Measurements from ENCODE around the gene MIPEP. TPM values are rescaled to one million over a fixed set of nuclear protein-coding genes. Genes with fewer than 3 reads are reported as not detected.
"Not testable (repeated sequence)": the region's sequence is repeated elsewhere in the genome, so short reads cannot be mapped to it uniquely, and the experiment has no call there.

The MIPEP gene
- total RNA-seq, 1 experiment from 2014 or later = 14.7 TPM

DNA sequence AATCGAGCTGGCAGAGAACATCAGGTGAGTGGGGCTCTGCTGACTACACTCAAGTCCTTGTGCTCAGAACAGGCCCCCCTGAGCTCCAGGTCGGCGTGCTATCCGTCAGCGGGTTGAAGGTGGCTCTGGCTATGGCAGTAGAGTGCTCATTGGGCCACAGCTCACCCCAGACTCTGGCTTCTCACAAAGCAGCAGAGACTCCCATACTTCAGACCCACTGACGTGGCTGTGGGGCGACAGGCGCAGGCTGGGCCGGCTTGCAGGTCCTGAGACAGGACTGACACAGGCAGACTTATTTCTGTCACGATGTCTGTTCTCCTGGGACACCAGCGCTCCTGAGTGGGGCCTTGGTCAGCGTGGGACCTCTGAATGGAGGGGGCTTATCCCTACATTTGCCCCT lies 5.5 kb upstream of the MIPEP start:
- in situ Hi-C loops (cut with HindIII; ENCODE audit: low pct_unique_long_range_greater_than_20kb, low sequenced_read_pairs) = not testable (repeated sequence)

DNA sequence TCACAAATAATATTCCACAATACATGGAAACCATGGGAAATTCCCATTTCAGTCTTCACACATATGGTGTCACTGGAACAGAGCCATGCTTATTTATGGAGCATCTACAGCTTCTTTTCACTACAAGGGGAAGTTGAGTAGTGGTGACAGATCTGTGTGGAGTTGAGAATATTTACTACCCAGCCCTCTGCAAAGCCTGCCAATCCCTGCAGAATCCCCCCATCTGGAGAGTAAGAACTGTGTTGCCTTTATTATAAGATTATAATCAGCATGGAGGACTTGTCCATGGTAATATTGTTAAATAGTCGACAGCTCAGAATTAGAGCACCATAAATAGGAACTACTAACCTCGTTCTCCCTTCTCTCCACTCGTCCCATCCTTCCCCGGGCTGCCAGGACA lies 4.6 kb upstream of the MIPEP start:
- in situ Hi-C loops (cut with HindIII; ENCODE audit: low pct_unique_long_range_greater_than_20kb, low sequenced_read_pairs) = not testable (repeated sequence)

More for the DNA sequence above, 5.5 kb upstream of the MIPEP start:
- DNase-seq (ENCODE audit: low read depth) = not testable (repeated sequence)

DNA sequence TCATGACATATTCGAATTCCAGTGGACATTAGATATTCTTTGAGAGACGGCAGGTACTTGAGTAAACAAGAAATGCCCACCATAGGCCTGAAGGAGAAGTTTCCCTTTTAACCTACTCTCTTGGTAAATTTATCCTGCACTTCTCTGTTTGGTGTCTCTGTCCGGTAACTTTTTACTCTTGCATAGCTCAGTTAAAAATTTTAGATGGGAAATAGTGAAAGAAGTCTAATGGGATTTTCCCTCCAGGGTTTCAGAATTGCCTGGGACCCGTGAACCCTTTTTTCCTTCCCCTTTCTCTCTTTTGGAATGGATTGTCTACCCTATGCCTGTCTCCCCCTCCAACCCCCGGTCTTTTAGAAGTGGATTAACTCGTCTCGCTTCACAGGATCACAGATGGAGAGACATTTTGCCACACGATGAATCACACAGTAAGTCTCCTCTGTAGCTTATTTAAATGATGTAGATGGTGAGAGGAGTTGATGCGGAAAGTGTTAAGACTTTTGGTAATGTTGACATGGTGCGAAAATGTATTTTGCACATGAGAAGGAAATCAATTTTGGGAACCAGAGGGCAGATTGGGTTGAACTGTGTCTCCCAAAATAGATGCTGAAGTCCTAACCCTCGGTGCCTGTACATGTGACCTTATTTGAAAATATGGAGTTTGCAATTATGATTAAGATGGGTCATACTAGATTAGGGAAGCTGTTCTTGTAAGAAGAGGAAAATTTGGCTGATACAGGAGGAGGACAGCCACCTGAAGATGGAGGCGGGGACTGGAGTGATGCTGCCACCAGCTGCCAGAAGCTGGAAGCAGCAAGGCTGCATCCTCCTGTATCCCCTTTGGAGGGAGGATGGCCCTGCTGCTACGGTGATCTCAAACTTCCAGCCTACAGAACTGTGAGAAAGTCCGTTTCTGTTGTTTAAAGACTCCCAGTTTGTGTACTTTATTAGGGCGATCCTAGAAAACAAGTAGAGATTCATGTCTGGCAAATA lies 711 bp upstream of the MIPEP start:
- in situ Hi-C loops (cut with HindIII; ENCODE audit: low pct_unique_long_range_greater_than_20kb, low sequenced_read_pairs) = no loop called here
- no peak for DNase-seq (ENCODE audit: low read depth)

More for the DNA sequence above, 4.6 kb upstream of the MIPEP start:
- not testable (repeated sequence) for DNase-seq (ENCODE audit: low read depth)

DNA sequence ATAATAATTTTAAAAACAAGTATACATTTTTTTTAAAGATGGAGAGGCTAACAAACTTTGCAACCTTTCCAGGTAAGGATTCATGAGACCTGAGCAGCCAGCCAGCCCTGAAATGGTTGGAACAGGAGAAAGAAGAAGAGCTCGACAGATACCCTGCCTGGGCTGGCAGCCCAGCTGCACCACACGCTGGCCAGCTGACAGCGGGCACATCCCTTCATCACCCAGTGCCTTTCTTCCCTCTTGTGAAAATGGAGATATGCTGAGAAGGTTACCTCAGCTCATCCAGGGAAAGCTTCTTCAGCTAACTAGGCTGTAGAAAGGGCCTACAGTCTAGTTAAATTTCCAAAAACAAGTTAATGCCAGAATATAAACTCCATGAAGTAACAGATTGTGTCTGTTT lies 4.8 kb downstream of the MIPEP start:
- in situ Hi-C loops (cut with HindIII; ENCODE audit: low pct_unique_long_range_greater_than_20kb, low sequenced_read_pairs) = not testable (repeated sequence)

DNA sequence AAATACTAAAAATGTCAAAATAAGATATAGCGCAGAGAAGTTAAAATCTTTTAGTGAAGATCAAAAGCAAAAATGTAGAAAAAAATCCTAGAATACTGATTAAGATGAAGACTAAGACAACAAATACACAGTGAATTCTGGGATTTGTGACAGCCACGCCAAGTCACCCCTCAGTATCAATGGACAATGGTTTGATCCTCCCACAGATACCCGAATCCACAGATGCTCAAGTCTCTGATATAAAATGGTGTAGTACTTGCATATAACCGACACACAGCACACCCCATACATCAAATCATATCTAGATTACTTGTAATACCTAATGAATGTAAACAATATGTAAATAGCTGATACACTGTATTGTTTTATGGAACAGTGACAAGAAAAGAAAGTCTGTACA lies 5.9 kb downstream of the MIPEP start:
- in situ Hi-C loops (cut with HindIII; ENCODE audit: low pct_unique_long_range_greater_than_20kb, low sequenced_read_pairs) = no loop called here
- no peak for DNase-seq (ENCODE audit: low read depth)

More for the DNA sequence above, 4.8 kb downstream of the MIPEP start:
- not testable (repeated sequence) for DNase-seq (ENCODE audit: low read depth)

DNA sequence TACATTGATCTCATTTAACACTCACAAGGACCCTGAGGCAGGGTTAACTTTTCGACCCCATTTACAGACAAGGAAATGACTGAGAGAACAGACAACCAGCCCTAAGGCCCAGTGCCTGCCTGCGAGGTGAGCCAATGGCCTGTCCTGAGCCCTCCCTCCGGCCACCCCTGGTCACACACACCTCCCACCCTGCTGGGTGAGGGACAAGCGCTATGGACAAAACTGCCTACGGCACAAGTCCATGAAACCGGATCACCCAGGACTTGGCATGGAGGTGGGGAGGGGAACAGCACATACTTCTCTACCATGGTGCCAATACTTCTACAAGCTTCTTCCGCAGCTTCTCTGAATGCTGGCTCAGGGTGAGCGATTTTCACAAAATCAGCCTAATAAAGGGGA lies 7.8 kb downstream of the MIPEP start:
- in situ Hi-C loops (cut with HindIII; ENCODE audit: low pct_unique_long_range_greater_than_20kb, low sequenced_read_pairs); DNase-seq (ENCODE audit: low read depth): not testable (repeated sequence)

DNA sequence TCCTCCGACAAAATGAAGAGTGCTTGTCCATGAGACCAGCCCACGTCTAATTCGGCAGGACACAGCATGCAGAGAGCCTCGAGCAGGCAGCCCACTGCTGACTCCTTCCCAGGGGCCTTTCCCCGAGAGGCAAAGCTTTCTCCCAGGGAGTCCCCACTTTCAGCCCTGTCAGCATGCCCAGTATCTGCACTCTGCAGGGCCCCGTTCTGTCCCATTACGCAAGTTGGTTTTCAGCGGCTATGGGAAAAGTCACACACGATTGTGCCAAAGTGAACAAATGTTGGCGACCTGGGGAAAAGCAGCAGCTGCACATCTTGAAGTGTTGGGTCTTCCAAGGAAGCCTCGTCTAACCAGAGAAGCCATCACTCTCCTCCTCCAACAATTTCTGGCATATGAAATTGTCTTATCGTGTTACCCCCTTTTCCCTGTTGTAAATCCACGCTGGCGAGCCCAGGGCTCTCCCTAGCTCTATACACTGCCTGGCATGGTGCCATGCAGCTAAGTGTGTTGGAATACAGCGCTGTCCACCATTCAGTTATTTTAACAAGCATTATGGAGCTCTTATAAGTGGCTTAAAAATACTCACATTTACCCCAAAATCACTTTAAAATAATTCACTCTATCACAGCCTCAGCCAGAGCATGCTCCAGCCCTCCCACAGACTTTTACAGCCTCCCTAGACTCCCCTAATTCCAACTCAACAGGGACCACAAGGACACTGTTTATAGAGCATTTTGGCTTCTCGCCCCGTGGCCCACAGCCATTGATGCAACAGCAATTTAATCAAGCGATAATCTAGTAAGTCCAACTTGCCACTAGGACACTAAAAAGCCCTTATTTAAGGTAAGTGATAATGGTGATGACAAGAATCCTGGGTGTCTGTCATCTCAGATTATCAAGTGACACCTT lies 8.5 kb downstream of the MIPEP start:
- in situ Hi-C loops (cut with HindIII; ENCODE audit: low pct_unique_long_range_greater_than_20kb, low sequenced_read_pairs); DNase-seq (ENCODE audit: low read depth): not testable (repeated sequence)

DNA sequence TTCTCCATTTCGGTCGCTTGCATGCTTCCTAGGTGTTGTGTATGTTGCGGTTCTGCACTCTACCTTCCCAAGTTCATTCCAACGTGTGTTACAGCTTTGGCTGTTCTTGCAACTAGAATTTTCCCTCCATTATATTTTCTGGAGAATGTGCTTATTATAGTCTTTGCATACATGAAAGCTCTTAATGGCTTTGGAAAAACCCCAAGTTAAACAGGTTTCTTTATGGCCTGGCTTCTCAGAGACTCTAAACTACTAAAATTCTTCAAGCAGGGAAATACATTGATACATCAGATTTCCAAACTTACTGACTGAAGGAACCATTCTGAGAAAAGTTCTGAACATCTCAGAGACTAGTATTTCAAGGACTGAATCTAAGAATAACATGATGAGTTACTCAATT lies 11.9 kb downstream of the MIPEP start:
- no peak for DNase-seq (ENCODE audit: low read depth)
- in situ Hi-C loops (cut with HindIII; ENCODE audit: low pct_unique_long_range_greater_than_20kb, low sequenced_read_pairs) = no loop called here

DNA sequence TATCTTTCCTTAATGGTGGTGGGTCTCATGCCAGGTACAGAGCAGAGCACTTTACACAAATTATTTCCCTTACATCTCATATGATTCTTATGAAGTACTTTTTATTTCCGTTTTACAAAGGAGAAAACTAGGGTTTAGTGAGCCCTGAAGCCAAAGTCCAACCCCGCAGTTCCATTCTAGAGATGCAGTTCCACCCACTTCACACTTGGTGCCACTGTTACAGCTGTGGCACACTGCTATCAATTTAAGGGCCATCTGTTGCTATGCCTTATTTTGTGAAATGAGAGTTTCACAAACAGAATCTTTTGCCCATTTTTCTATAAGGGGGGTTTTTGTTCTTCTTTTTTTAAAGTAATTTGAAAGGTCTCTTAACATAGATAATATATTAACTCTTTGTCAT lies 12.9 kb downstream of the MIPEP start:
- peak; percentile 3 for DNase-seq (ENCODE audit: low read depth)
- in situ Hi-C loops (cut with HindIII; ENCODE audit: low pct_unique_long_range_greater_than_20kb, low sequenced_read_pairs) = no loop called here

DNA sequence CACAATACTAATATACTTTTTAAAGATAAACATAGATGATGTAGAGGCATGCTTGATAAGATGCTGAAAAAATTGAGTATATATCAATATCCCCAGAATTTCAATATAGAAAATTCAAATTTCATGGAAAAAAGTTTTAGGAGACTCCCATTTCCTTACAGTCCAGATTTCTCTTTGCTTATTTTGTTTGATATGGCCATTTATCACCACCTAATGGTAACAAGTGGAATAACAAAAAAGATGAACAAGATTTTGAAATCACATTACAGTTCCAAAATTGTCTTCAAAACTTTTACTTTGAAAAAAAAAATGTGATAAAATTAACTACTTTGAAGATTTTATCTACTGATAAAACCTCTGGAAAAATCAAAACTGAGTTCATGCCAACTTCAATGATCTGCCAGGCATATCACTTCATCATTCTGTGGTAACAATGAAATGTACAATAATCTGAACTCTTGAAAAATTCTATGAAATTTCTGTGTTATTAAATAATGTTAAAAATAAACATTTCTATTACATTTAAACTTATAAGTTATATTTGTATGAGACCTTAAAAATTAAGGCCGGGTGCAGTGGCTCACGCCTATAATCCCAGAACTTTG lies 17.5 kb downstream of the MIPEP start:
- in situ Hi-C loops (cut with HindIII; ENCODE audit: low pct_unique_long_range_greater_than_20kb, low sequenced_read_pairs) = no loop called here
- DNase-seq (ENCODE audit: low read depth) = peak; percentile 8

DNA sequence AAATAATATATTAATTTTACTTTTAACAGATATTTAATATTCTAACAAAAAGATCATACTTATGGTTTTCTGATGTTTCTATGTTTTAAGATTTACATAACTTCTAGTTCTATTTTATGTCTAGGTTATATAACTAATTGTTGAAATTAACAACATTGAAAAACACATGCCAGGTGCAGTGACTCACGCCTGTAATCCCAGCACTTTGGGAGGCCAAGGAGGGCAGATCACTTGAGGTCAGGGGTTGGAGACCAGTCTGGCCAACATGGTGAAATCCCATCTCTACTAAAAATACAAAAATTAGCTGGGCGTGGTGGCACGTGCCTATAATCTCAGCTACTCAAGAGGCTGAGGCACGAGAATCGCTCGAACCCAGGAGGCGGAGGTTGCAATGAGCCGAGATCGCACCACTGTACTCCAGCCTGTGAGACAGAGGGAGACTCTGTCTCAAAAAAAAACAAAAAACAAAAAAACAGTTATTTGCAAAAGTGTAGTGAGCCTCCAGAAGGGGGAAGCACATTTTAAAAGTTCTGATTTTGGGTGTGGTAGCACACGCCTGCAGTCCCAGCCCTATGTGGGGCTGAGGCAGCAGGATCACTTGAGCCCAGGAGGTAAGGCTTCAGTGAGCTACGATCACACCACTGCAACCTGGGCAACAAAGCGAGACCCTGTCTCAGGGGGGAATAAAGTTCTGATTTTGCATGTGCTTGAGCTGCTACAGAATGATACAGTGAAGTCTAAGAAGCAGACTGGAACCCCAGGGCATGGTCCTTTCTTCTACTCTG lies 18.7 kb downstream of the MIPEP start:
- in situ Hi-C loops (cut with HindIII; ENCODE audit: low pct_unique_long_range_greater_than_20kb, low sequenced_read_pairs) = no loop called here

DNA sequence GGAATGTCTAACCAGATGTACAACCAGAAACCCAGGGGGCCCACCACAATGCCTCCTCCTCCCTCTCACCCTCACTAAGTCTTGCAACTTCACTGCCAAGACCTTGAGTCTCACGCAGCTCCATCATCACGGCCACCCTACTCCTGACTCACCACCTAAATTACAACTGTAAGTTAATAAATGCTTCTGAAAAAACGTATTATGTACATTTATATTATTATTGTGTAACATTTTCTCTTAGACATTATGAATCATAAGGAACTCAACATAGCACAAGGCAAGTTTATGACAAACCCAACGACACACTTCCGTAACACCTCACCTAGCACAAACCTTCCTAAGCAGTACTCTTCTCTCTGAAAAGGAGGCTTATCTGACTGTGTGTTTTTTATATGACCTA lies 20.7 kb downstream of the MIPEP start:
- in situ Hi-C loops (cut with HindIII; ENCODE audit: low pct_unique_long_range_greater_than_20kb, low sequenced_read_pairs) = no loop called here
- DNase-seq (ENCODE audit: low read depth) = no peak

More for the DNA sequence above, 18.7 kb downstream of the MIPEP start:
- DNase-seq (ENCODE audit: low read depth) = no peak

DNA sequence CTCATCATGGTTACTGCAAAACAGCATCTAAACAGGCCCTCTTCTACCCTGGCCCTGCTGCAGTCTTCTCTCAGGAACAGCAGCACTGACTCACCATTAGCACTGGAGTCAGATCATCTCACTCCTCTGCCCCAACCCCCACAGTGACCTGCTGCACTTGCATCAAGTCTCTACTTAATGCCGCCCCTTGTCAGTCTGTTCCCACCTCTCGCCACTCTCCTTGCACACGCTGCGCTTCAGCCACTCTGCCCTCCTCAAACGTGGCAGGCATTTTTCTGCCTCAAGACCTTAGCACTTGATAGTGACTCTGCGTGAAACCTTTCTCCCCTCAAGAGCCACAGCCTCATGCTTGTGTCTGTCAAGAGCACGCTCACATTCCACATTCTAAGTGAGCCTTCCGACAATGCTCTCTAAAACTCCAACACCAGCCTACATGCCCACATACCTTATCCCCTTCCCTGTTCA lies 22.1 kb downstream of the MIPEP start:
- in situ Hi-C loops (cut with HindIII; ENCODE audit: low pct_unique_long_range_greater_than_20kb, low sequenced_read_pairs) = no loop called here
- peak; percentile 4 for DNase-seq (ENCODE audit: low read depth)

DNA sequence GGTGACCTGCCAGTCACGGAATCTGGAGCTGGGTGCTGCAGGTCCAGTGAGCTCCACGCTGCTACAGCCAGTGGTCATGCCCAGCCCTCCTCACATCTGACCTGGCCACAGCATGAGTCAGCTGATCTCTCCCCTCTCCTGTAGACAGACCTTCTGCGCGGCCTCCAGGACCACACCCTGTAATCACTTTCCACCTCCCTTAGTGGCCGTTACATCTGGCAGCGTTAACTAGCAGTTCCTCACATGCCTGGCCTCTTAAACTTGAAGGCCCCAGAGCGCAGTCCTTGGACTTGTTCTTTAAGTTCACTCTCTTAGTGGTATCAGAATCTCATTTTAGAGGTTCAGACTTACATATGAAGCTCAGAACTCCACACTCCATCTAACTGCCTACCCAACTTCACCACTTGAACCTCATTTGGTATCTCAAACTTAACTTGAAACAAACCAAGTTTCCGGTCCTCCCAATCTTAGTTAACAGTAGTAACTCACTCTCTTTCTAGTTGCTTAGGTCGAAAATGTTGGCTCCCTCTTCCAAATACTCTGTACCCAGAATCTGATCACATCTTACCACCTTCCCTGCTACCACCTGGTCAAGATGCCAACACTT lies 22.7 kb downstream of the MIPEP start:
- in situ Hi-C loops (cut with HindIII; ENCODE audit: low pct_unique_long_range_greater_than_20kb, low sequenced_read_pairs) = no loop called here
- peak; percentile 65 for DNase-seq (ENCODE audit: low read depth)

DNA sequence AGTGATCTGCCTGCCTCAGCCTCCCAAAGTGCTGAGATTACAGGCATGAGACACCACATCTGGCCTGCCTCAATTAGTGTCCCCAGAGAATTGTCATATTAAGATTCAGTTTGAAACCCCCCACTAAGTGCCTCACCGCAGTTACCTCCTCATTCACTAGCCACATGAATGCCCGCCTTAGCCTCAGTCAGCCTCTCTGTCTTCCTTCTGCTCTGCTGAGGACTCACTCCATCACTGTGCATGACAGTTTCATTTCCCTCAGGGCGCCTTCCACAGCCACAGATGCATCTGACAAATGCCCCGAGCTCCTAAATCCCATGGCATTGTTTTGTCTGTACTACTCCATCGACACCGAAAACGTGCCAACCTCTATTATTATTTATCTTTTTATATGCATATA lies 23.3 kb downstream of the MIPEP start:
- DNase-seq (ENCODE audit: low read depth) = no peak
- in situ Hi-C loops (cut with HindIII; ENCODE audit: low pct_unique_long_range_greater_than_20kb, low sequenced_read_pairs) = no loop called here

DNA sequence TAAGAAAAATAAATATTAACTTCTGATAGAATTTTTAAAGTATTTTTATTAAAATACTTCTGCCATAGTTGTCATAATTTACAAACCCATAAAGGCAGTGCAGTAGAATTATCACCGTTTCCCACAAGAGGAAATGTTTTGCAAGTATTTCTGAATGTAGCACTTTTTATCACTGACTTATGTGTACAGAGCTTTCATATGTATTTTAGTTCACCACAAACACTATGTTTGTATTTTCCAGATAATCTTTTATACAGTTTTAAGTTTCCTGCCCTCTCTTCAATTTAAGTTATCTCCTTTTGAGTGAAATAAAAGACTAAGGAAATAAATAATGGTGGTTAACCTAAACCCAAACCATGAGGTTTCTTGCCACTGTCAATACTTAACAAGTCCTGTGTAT lies 24.2 kb downstream of the MIPEP start:
- no peak for DNase-seq (ENCODE audit: low read depth)
- in situ Hi-C loops (cut with HindIII; ENCODE audit: low pct_unique_long_range_greater_than_20kb, low sequenced_read_pairs) = no loop called here

DNA sequence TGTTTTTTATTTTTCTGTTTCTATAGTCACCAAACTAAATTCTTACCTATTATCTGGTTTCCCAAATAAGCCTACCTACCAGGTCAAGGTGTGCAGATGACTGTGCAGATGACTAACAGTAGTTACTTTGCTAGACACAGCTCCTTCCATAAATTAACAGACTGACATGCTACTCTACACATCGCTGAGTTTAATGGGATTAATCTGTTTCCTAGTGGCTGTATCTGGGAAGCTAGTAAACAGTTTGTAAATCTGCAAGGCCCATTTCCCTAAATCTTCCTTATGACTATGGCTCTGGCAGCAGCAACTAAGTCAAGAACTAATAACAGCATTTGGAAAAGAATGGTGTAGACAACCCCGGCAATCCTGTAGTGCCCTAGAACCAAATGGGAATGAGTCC lies 27.9 kb downstream of the MIPEP start:
- in situ Hi-C loops (cut with HindIII; ENCODE audit: low pct_unique_long_range_greater_than_20kb, low sequenced_read_pairs) = no loop called here
- no peak for DNase-seq (ENCODE audit: low read depth)

Measured in Caki2 (cell line).